NCI-H1048 (cell line): ENCODE results near the gene FARP1.
"Not testable (repeated sequence)": the region's sequence is repeated elsewhere in the genome, so short reads cannot be mapped to it uniquely, and the experiment has no call there.

ENCODE experiments used
- DNase-seq: peaks from one replicate; lab custom pipeline; 2025; lab: John Stamatoyannopoulos, UW

Gene FARP1

DNA sequence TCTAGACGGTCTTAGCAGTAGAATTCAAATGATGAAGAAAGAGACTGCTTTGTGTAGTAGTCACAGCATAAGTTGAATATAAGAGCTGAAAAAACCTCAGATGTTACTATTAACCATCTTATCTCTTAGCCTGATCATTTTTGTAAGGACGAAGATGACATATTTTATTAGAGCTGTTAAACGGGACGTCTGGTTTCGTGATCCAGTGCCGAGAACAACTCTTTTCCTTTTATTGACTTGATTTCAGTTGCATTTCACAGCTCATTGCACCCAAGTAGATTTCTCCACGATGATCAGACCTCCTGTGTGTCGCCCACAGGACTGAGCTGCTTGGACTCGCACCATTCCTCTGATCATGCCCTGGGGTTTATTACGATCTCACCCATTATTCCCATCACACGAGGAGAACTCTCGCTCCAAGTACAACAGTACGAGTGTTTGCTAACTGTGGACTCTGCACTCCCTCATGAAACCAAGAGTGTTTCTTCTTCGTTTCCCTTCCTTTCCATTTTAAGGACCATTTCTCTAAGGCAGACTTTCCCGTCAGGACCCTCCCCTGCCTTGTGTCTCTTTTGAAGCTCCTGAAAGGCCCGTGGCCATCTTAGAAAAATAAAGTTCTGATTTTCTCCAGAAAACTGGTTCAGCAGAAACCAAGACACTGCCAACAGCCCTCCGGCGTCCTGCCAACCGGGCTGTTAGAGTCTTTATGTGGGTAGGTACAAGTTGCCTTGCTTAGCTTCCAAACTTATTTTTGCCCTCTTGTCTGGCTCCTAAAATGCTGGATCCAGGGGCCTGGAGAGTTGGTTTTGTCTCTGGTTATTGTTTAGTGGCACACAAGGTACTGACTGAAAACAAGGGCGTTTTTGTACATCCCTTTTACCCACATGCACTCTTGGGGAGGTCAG is 82.4 kb downstream of the FARP1 start:
- no peak for DNase-seq

DNA sequence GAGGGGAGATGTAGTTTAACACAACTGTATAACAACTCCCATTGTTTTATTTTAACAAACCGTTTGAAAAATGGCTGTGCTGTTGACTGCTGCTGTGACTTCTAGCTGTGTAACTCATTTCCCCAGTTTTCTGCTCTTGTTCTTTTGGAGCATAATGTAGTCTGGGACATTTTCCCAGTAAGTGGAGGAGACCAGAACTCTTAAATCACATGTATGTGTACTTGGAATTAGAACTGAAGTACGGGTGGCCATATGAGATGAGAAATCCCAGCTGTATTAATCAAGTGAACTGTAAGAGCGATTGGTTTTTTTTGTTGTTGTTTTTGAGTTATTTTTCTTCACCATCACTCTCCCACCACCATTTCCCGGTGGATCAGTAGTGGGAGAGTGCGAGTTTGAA is 83.6 kb downstream of the FARP1 start:
- DNase-seq = no peak

DNA sequence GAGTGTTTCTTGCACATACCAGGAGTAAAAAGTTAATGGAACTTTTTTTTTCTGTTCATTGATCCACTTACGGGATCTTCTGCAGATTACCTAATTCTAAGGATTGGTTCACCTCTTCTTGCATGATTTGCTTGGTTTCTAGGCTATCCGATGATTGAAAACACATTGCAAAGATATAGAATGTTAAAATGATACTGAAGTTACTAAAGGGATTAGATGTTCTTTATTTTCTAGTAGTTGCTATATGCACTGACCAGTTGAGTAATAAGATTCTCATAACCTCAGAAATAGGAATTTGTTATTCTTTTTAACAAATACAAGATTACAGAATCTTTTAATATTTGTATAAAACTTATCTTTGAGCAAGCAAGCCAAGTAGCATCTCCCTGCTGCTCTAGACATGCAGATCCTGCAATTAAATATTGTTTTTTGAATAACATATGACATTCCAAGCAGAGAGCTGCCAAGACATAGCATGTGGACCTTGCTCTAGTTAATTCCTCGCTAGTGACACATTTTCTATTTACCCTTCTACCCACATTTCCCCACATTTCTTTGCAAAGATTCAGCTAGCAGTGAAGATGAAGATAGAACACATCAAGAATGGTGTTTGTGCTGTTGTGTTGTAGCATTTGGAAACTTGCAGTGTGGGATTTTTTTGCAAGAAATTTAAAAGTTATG is 85.9 kb downstream of the FARP1 start:
- DNase-seq = no peak

DNA sequence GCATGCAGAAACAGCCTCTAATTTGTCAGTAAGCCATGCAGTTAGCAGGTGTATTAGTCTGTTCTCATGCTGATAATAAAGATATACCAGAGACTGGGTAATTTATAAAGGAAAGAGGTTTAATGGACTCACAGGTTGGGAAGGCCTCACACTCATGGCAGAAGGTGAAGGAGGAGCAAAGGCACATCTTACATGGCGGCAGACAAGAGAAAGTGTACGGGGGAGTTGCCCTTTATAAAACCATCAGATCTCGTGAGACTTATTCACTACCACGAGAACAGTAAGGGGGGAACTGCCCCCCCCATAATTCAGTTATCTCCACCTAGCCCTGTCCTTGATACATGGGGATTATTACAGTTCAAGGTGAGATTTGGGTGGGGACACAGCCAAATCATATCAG is 87.9 kb downstream of the FARP1 start:
- not testable (repeated sequence) for DNase-seq

DNA sequence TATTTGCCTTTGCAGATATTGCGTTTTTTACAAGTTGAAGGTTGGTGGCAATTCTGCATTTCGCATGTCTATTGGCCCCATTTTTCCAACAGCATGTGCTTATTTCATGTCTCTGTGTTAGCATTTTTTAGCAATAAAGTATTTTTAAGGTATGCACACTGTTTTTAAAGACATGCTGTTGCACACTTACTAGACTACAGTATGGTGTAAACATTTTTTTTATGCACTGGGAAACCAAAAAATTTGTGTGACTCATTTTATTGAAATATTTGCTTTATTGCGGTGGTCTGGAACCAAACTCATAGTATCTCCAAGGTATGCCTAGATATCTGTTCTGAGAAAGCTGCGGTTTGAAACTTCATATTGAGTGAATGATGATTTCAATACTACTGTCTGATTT is 89.6 kb downstream of the FARP1 start:
- DNase-seq = no peak

DNA sequence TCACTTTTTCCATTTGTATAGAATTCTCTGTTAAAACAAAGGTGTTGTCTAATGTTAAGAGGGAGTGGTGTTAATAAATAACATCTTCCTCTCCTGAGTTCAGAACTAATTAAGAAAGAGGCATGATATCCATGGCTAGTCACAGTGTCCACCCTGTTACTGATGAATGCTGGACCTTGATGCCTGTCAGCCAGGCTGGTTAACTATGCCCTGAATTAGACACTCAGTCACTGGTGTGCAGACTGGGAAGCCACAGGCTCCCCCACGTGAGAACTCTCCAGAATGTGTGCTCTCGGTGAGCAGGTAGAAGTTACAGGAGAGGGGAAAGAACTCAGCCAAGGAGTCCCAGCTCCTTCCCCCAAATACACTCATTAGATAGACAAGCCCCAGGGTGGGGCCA is 90.2 kb downstream of the FARP1 start:
- DNase-seq = no peak

DNA sequence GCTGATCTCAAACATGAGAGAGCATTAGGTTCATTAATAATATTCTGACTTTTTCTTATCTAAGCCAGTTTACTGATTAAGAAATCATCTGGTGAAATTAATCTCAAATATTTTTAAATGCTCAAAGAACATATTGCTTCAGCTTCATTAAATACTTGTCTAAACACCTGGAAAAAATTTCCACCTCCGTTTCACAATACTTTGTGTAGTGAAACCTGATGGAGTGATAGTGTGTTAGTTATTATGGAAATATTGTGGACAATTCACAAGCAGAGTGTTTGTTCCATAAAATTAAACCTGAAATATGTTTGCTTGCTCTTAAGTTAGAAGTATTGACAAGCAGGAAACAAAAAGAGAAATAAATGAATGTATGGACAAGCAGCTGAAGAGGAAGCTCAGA is 91.5 kb downstream of the FARP1 start:
- no peak for DNase-seq

DNA sequence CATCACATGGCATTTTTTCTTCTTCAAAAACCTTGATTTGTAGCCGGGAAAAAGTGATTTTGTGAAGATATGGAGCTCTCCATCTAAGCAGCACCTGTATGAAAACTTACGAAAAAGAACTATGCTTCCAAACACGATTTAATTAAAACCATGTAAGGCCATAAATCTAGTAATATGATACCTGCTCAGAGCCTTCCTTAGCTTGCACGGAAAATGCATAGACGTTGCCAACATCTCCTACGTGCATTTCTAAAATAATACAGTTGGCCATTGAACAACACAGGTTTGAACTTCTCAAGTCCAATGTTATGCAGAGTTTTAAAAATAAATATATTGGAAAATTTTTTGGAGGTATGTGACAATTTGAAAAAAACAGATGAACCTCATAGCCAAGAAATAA is 93.3 kb downstream of the FARP1 start:
- DNase-seq = no peak

DNA sequence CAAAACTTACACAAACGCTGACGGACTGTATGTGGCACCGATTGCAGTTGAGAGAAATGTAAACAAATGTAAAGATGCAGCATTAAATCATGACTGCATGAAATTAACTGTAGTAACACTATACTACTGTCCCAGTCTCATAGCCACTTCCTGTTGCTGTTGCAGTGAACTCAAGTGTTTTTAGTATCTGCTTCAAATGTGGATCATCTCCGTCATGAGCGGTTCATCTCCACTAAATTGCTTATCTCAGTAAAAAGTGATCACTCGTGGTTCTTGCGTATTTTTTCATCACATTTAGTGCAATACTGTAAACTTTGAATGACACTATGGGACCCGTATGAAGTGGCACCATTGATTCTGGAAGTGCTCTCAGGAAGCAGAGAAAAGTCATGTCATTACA is 94.4 kb downstream of the FARP1 start:
- DNase-seq = no peak

DNA sequence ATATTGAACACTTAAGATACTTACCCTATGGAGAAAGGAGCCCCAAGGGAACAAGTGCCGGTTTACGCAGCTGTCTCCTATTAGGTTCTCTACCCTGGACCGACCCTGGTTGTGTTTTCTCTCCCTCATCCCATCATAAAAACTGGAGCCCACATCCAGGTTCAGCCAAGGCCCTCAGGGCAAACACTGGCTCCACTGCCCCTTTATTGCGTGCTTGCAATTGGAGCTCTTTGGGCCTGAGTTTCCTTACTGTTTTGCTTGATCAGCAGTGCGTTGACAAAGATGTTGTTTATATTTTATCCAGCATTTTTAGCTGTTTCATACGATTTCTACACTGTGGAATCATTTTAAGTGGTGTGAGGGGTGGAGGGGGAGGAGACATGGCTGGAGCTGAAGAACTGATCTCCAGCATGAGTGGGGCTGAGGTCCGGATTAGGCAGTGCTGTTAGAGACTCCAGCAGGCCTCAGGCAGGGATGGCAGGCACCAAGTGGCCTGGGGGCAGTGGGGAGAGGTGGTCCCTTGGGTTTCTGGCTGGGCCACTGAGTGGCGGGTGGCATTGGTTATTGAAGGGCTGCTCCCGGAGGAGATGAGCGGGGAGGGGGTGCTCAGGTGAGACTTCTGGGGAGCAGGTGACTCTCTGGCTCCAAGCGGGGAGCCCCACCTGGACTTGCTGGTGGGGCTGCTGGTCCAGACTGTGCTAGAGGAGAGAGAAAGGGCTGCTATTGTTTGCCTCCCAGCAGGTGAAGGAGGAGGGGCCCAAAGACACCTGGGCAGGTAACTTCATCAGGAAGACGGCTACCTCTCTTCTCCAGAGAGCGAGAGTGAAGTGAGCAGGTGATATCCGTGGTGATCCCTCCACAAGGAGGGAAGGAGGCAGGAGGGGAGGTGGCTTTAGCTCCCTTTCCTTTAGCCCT is 96.5 kb downstream of the FARP1 start:
- no peak for DNase-seq

DNA sequence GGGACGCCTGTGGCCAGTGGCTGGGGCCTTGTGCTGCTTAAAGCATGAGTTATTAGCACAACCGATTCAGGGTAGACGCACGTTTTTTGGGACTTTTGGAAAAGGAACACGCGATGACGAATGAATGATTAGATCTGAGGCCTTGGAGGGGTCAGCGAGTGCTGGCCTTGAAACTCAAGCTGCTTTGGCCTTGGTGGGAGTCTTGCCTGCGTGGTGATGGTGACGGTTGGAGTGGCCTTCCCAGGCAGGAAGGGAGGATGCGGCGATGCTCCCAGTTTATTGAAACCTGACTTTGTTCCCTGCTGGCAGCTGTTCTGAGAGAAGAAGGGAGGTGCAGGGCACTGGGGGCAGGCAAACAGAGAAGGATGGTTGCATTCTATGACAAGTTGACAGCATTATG is 97.2 kb downstream of the FARP1 start:
- no peak for DNase-seq

DNA sequence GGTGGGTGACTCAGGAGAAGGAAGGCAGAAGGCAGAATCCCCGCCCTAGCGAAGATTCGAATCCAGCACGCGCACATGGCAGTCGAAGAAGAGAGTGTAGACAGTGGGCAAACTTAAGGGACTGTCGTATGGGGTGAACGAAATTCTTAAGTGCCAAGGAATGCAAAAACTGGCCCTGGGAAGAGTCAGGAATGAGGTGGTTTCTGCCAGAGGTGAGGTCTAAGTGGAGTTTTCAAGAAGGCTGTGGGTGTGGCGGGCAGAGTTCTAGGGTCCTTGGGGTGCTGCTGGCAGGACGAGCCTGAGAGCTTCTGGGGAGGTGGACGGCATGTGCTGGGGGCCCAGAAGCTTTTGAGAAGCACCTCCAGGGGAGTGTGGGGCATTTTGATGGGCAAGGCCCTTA is 98.1 kb downstream of the FARP1 start:
- no peak for DNase-seq

DNA sequence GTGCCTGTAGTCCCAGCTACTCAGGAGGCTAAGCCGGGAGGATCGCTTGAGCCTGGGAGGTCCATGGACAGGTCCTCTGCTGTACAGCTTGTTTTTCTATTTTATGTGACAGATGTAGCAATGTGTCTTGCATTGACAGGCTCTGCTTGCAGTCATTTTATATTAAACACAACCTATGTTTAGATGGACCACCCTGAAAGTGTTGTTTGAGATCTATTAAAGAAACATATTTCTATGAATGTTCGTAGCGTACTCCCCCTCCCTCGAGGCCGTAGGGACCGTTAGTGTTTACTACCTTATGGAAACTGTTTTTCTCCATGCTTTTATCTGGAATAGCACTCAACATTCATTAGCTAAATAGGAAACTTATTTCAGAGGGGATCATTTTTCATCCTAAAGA is 99.1 kb downstream of the FARP1 start:
- DNase-seq = no peak

DNA sequence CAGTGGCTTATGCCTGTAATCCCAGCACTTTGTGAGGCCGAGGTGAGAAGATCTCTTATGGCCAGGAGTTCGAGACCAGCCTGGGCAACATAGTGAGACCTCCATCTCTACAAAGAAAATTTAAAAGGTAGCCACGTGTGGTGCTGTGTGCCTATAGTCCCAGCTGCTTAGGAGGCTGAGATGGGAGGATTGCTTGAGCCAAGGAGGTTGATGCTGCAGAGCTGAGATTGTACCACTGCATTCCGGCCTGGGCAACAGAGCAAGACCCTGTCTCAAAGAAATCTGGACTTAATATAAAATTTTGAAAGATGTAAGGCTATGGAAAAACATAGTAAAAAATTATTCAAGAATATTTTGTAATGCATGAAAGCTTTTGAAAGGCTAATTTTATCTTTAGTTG is 99.5 kb downstream of the FARP1 start:
- no peak for DNase-seq

DNA sequence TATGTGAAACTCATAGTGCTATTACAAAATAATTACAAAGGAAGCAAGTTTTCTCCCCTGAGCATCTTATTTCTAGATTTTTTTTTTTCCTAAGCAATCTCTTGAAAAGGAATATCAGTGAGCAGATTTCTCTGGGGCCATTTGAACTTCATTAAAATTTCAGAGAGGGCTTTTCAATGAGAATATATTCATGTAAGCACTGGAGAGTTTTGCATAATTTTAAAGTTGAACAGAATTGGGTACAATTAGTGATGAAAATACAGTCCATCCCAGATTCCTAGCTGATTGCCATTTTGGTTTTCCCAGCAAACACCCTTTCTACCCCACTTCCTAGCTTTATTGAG is 101.0 kb downstream of the FARP1 start:
- DNase-seq = no peak

DNA sequence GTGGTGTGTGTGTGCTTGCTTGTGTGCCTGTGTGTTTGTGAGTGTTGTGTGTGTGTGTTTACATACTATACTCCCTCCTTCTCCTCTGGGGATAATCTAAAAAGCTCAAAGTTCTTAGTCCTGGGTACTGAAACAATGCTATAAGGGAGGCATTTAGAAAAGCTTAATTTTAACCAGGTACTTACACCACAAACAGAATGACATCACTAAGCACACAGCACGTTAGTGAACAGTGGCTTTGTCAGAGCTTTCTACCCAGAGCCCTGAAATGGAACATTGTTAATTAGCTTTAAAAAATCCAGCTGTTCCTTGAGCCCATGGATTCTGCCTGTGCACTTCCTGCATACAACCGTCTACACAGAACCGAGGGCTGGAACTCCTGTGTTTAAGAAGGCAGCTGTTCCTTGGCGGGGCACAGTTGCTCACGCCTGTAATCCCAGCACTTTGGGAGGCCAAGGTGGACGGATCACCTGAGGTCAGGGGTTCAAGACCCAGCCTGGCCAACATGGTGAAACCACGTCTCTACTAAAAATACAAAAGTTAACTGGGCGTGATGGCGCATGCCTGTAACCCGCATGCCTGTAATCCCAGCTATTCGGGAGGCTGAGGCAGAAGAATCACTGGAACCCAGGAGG is 103.8 kb downstream of the FARP1 start:
- no peak for DNase-seq

DNA sequence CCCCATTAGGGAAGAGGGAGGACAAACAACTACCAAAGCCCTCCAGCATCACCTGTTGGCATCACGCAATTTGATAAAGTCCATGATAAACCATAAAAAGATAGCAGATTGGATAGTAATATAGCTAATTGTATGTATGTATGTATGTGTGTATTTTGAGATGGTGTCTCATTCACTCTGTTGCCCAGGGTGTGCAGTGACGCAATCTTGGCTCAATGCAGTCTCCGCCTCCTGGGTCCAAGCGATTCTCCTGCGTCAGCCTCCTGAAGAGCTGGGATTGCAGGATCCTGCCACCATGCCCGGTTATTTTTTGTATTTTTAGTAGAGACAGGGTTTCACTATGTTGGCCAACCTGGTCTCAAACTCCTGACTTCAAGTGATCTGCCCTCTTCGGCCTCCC is 108.8 kb downstream of the FARP1 start:
- DNase-seq = no peak

DNA sequence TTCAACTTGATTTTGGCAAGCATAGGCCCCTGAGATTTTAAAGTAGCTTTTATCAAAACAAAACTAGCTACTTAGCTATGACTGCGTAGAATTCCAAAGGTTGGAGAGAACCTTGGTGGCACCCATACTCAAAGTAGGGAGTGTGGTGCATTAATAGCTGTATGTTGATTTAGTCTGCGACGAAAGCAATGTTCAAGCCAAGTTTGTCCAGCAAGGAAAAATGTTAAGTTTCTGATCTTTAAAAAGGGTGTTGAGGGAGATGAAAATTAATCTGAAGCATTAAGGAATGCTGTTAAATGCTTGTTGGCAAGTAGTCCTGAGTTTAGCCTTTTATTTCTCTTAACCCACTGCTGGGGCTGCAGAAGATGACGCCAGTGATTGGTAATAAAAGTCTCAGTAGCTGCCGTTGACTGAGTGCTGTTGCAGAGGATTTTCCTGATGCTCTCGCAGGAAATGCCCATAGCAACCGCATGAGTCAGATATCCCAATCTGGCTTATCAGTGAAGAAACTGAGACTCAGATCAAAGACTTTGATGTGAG is 110.1 kb downstream of the FARP1 start:
- no peak for DNase-seq

DNA sequence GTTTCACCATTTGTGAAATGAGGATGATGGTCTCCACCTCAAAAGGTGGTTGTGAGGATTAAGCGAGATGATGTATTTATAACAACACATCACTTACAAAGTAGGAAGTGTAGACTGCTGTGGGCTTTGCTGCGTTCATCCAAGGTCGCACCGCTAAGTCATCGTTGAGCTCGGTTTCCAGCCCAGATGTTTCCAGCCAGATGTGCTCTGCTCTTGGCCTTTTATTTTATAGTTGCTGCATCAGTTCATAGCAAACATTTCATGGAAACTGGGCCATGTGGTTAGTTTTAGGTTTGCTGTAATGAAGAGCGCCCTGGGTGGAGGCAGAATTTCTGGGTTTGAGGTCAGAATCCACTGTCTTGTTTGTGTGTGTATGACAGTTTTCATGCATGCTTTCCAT is 110.6 kb downstream of the FARP1 start:
- no peak for DNase-seq

DNA sequence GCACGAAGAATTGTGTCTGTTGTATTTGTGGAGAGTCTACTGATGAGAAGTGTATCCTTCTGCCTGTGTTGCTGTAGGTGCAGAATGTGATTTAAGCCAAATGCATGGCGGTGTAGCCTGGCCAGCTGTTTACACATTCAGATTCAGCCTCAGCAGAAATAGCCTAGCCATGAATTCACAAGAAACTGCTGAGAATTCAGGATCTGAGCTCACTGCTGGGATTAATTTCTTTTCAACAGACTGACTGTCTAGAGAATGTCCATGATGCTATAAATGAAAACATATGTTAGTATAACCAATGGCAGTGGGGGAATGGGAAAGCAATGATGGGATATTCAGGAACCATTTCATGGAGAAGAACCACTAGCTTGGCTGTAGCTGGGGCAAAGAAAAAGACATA is 111.6 kb downstream of the FARP1 start:
- no peak for DNase-seq

DNA sequence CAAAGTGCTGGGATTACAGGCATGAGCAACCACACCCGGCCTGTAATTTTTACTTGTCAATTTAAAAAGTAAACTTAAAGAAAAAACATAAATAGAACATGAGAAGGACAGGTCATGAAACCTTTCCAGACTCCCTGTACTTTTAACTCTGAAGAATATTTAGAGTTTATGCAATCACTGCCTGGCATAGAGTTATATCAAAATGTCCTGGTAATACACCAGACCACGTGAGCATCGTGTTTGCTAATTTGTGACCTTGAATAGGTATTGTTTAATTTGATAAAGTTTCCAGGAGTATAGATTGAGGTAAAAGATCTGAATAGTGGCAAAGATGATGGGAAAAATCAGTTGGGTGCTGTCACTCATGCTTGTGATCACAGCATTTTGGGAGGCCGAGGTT is 115.3 kb downstream of the FARP1 start:
- DNase-seq = no peak
